NCI-H460 (cell line): Measurements from ENCODE around the gene AQP12B. TPM values are rescaled to one million over a fixed set of nuclear protein-coding genes. Genes with fewer than 3 reads are reported as not detected.

Experiments used
- small RNA-seq, 2 experiments: library from RNA; depleted of rRNA; stranded (forward); fragments of <200 nt; gene quantifications; one replicate each; pipeline ENCODE3, GENCODE V24; 2014
- total RNA-seq: library from RNA; depleted of rRNA; stranded (reverse); fragments of >200 nt; shearing (Covaris generic); gene quantifications from 2 replicates; pipeline ENCODE4 v1.2.3, GENCODE V29; 2014; rRNA removed

The AQP12B gene
- total RNA-seq, 1 experiment from 2014 or later: not detected

Small RNA genes within 50 kb of the gene (small RNA-seq; reads per million reads assigned to genes)
- gene AC011298.3: 0 reads per million in 2 experiments

Other genes with a start within 250 kb of the AQP12B start
- gene GPC1, start 247.2 kb downstream of the AQP12B start, total RNA-seq: 80.8 and 97.8 TPM in 2 replicates
- 8.7 and 12.6 TPM in 2 replicates for gene ANKMY1, start 124.9 kb downstream of the AQP12B start, total RNA-seq
- 4.7 and 4.9 TPM in 2 replicates for gene DUSP28, start 122.5 kb downstream of the AQP12B start, total RNA-seq
- 21.7 and 29.2 TPM in 2 replicates for gene RNPEPL1, start 114.4 kb downstream of the AQP12B start, total RNA-seq
- gene CAPN10, start 96.2 kb downstream of the AQP12B start, total RNA-seq: 22.3 and 23.3 TPM in 2 replicates
- gene GPR35, start 57.4 kb downstream of the AQP12B start, total RNA-seq: 0.10 and 0.38 TPM in 2 replicates
- not detected in 2 replicates for gene AQP12A, start 9.0 kb upstream of the AQP12B start, total RNA-seq
- 0.37 and 0.63 TPM in 2 replicates for gene KIF1A, start 137.3 kb upstream of the AQP12B start, total RNA-seq
- gene AGXT, start 185.9 kb upstream of the AQP12B start, total RNA-seq: not detected in 2 replicates
- not detected in 2 replicates for gene MAB21L4, start 213.3 kb upstream of the AQP12B start, total RNA-seq
- not detected in 2 replicates for gene CROCC2, start 223.5 kb upstream of the AQP12B start, total RNA-seq